GM12878 (cell line): Measurements from ENCODE around the gene ZNF2. TPM values are rescaled to one million over a fixed set of nuclear protein-coding genes. Genes with fewer than 3 reads are reported as not detected.

ENCODE experiments used
- BACH1 ChIP-seq: fragments of 450-650 bp; IDR thresholded peaks from 2 replicates; pipeline ENCODE4 v1.6.1; 2017; ENCODE audit warnings: mild to moderate bottlenecking, borderline replicate concordance
- BCL11A ChIP-seq: IDR thresholded peaks from 2 replicates; pipeline ENCODE4 v1.6.1; 2011; ENCODE audit warnings: low read depth, low read length
- BRCA1 ChIP-seq: IDR thresholded peaks from 2 replicates; pipeline ENCODE4 v1.6.1; 2011; ENCODE audit warnings: low read depth, low read length, improper control_type of control experiment
- CHD1 ChIP-seq: IDR thresholded peaks from 2 replicates; pipeline ENCODE4 v1.6.1; 2012; ENCODE audit warnings: low read depth, low read length, improper control_type of control experiment
- DPF2 ChIP-seq: fragments of 450-650 bp; IDR thresholded peaks from 2 replicates; pipeline ENCODE4 v1.6.1; 2017; ENCODE audit warnings: mild to moderate bottlenecking
- EED ChIP-seq: sonication (generic); IDR thresholded peaks from 2 replicates; pipeline ENCODE4 v1.6.1; 2016; ENCODE audit warnings: antibody characterized with exemption, low read depth
- HDAC6 ChIP-seq: fragments of 200-600 bp; sonication (generic); IDR thresholded peaks from one replicate; pipeline ENCODE4 v1.8.0; 2017; ENCODE audit warnings: antibody characterized with exemption; ENCODE audit not compliant: unreplicated experiment
- JUNB ChIP-seq: IDR thresholded peaks from 2 replicates; pipeline ENCODE4 v1.6.1; 2016; ENCODE audit warnings: antibody characterized with exemption, mild to moderate bottlenecking
- KDM1A ChIP-seq: fragments of 200-600 bp; sonication (generic); IDR thresholded peaks from 2 replicates; pipeline ENCODE4 v1.6.1; 2016; ENCODE audit warnings: borderline replicate concordance
- MEF2A ChIP-seq: IDR thresholded peaks from 2 replicates; pipeline ENCODE4 v1.6.1; 2011; ENCODE audit warnings: low read depth, mild to moderate bottlenecking, low read length, moderate library complexity; ENCODE audit not compliant: insufficient read depth
- MTA2 ChIP-seq: fragments of 450-650 bp; IDR thresholded peaks from 2 replicates; pipeline ENCODE4 v1.6.1; 2016; ENCODE audit warnings: low read depth, mild to moderate bottlenecking, moderate library complexity
- NR2F1 ChIP-seq: fragments of 450-650 bp; conservative IDR thresholded peaks from 2 replicates; pipeline ENCODE4 v1.6.1; 2017; ENCODE audit warnings: mild to moderate bottlenecking
- PAX8 ChIP-seq: fragments of 450-650 bp; IDR thresholded peaks from 2 replicates; pipeline ENCODE4 v1.6.1; 2017; ENCODE audit warnings: mild to moderate bottlenecking, moderate library complexity
- POU2F2 ChIP-seq: IDR thresholded peaks from 3 replicates; pipeline ENCODE4 v1.6.1; 2011; ENCODE audit warnings: low read depth, mild to moderate bottlenecking, low read length, borderline replicate concordance
- SIN3A ChIP-seq: IDR thresholded peaks from 2 replicates; pipeline ENCODE4 v1.6.1; 2012; ENCODE audit warnings: low read depth, low read length, improper control_type of control experiment
- YY1 ChIP-seq: IDR thresholded peaks from 2 replicates; pipeline ENCODE4 v1.6.1; 2011; ENCODE audit warnings: low read depth, mild to moderate bottlenecking, low read length
- ZNF622 ChIP-seq: fragments of 450-650 bp; IDR thresholded peaks from 2 replicates; pipeline ENCODE4 v1.6.1; 2017; ENCODE audit warnings: mild to moderate bottlenecking, inconsistent platforms
- ZZZ3 ChIP-seq: IDR thresholded peaks from 2 replicates; pipeline ENCODE4 v1.6.1; 2011; ENCODE audit warnings: low read depth; ENCODE audit not compliant: control insufficient read depth, insufficient read length
- polyA plus RNA-seq, 11 experiments: library from polyadenylated mRNA; depleted of rRNA in 4 of 11; unstranded in 6 of 11; stranded (reverse) in 5 of 11; fragments of >200 nt; fragmentation: Nextera tagmentation in 4 of 11; fragmentation: Illumina TruSeq in 1 of 11; extraction: Ambion mirVana in 4 of 11; extraction: Trizol in 1 of 11; gene quantifications; 1 replicate in 1 of 11; 2 replicates in 10 of 11; pipeline versions ENCODE4 v1.2.1 to v1.2.3, GENCODE V29; 2011 to 2016; ENCODE audit warnings: inconsistent platforms in 2 of 11, missing spikeins in 2 of 11, low read depth in 1 of 11
- total RNA-seq, 4 experiments: library from RNA; depleted of rRNA in 3 of 4; stranded (reverse); fragments of >200 nt in 3 of 4; fragmentation: Illumina TruSeq in 1 of 4; extraction: Trizol in 1 of 4; gene quantifications; 2 replicates each; pipeline versions ENCODE4 v1.2.1 to v1.2.3, GENCODE V29; 2013 to 2021
- TF ChIP-seq, protein P1 (sequence below): fragments of 450-650 bp; IDR thresholded peaks from 2 replicates; pipeline ENCODE4 v1.6.1; 2017; ENCODE audit warnings: low read depth, mild to moderate bottlenecking, moderate library complexity
- TF ChIP-seq, protein P2 (sequence below): fragments of 150-350 bp; IDR thresholded peaks from 2 replicates; pipeline ENCODE4 v1.6.1; 2014; ENCODE audit warnings: mild to moderate bottlenecking, low read depth, low read length
- TF ChIP-seq, protein P3 (sequence below): fragments of 450-650 bp; formaldehyde crosslinking; IDR thresholded peaks from 2 replicates; pipeline ENCODE4 v1.4.0; 2022; ENCODE audit warnings: mild to moderate bottlenecking, moderate library complexity
- TF ChIP-seq, protein P4 (sequence below): fragments of 450-650 bp; IDR thresholded peaks from 2 replicates; pipeline ENCODE4 v1.6.1; 2016; ENCODE audit warnings: mild to moderate bottlenecking
- TF ChIP-seq, protein P5 (sequence below): fragments of 450-650 bp; IDR thresholded peaks from 2 replicates; pipeline ENCODE4 v1.6.1; 2017; ENCODE audit warnings: borderline replicate concordance

ZNF2 gene
- total and polyA plus RNA-seq, 10 of the 15 experiments (the other 5 are each of a cell fraction or from before 2014, with no cell fraction given) = 2.4 to 5.1 (median 3.5) TPM

DNA sequence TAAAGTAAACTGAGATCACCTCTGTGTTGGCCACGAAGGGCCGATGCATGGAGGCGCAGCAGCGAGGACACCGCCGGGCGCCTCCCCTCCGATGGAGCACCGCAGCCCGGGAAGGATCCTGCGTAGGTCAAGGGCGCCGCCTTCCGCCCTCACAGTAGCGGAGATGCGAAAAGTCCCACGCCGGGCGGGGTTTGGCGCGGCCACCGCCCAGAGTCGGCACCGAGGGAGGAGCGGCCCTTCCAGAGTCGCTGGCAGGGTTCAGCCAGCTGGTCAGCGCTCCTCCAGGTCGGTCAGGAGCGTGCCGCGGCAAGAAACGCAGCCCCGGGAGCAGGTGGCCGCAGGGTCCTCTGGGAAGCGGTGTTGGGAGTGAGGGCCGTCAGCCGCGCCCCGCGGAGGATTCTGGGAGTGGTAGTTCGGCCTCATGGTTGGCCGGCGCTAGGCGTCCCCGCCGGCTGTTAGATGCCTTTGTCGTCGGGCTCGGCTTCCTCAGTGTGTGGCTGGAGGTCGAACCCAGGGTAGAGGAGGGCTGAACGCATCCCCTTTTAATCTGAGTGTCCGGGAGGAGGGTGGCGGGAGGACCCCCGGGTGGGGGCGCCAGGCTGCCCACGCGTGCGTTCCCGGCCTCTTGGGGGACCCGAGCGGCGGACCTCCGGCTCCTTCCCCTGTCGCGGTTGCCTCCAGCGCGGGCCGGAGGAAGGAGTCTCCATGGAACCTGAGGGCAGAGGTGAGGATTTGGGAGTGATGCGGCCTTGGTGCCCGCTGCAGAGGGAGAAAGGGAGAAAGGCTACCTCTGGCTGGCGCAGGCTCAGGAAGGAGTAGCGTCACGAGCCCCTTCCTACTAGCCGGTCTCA is 41.7 kb downstream of the ZNF2 start, which contains the start of gene ZNF892 (continued):
- TF ChIP-seq YY1 (0 out of 2 replicates have a peak, but pooled peaks have one; percentile 25), BACH1 (peak; percentile 60), SIN3A (peak; percentile 66; the same call in 1 of the 2 replicates), EED (no peak), BCL11A (no peak), PAX8 (no peak), MTA2 (no peak), POU2F2 (no peak), JUNB (no peak), DPF2 (peak; percentile 79), ZZZ3 (no peak), KDM1A (no peak), CHD1 (no peak), HDAC6 (no peak), ZNF622 (no peak), MEF2A (no peak), NR2F1 (peak; percentile 75), BRCA1 (no peak)
- TF ChIP-seq, protein P1, sequence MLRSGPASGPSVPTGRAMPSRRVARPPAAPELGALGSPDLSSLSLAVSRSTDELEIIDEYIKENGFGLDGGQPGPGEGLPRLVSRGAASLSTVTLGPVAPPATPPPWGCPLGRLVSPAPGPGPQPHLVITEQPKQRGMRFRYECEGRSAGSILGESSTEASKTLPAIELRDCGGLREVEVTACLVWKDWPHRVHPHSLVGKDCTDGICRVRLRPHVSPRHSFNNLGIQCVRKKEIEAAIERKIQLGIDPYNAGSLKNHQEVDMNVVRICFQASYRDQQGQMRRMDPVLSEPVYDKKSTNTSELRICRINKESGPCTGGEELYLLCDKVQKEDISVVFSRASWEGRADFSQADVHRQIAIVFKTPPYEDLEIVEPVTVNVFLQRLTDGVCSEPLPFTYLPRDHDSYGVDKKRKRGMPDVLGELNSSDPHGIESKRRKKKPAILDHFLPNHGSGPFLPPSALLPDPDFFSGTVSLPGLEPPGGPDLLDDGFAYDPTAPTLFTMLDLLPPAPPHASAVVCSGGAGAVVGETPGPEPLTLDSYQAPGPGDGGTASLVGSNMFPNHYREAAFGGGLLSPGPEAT = peak; percentile 85
- TF ChIP-seq, protein P2, sequence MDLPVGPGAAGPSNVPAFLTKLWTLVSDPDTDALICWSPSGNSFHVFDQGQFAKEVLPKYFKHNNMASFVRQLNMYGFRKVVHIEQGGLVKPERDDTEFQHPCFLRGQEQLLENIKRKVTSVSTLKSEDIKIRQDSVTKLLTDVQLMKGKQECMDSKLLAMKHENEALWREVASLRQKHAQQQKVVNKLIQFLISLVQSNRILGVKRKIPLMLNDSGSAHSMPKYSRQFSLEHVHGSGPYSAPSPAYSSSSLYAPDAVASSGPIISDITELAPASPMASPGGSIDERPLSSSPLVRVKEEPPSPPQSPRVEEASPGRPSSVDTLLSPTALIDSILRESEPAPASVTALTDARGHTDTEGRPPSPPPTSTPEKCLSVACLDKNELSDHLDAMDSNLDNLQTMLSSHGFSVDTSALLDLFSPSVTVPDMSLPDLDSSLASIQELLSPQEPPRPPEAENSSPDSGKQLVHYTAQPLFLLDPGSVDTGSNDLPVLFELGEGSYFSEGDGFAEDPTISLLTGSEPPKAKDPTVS = no peak
- TF ChIP-seq, protein P3, sequence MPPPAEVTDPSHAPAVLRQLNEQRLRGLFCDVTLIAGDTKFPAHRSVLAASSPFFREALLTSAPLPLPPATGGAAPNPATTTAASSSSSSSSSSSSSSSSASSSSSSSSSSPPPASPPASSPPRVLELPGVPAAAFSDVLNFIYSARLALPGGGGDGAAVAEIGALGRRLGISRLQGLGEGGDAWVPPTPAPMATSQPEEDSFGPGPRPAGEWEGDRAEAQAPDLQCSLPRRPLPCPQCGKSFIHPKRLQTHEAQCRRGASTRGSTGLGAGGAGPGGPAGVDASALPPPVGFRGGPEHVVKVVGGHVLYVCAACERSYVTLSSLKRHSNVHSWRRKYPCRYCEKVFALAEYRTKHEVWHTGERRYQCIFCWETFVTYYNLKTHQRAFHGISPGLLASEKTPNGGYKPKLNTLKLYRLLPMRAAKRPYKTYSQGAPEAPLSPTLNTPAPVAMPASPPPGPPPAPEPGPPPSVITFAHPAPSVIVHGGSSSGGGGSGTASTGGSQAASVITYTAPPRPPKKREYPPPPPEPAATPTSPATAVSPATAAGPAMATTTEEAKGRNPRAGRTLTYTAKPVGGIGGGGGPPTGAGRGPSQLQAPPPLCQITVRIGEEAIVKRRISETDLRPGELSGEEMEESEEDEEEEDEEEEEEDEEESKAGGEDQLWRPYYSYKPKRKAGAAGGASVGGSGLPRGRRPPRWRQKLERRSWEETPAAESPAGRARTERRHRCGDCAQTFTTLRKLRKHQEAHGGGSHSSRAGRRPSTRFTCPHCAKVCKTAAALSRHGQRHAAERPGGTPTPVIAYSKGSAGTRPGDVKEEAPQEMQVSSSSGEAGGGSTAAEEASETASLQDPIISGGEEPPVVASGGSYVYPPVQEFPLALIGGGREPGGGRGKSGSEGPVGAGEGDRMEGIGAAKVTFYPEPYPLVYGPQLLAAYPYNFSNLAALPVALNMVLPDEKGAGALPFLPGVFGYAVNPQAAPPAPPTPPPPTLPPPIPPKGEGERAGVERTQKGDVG (CRISPR knock-in tag) = no peak
- TF ChIP-seq, protein P4, sequence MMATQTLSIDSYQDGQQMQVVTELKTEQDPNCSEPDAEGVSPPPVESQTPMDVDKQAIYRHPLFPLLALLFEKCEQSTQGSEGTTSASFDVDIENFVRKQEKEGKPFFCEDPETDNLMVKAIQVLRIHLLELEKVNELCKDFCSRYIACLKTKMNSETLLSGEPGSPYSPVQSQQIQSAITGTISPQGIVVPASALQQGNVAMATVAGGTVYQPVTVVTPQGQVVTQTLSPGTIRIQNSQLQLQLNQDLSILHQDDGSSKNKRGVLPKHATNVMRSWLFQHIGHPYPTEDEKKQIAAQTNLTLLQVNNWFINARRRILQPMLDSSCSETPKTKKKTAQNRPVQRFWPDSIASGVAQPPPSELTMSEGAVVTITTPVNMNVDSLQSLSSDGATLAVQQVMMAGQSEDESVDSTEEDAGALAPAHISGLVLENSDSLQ = no peak; the same call in 1 of the 2 replicates
- TF ChIP-seq, protein P5, sequence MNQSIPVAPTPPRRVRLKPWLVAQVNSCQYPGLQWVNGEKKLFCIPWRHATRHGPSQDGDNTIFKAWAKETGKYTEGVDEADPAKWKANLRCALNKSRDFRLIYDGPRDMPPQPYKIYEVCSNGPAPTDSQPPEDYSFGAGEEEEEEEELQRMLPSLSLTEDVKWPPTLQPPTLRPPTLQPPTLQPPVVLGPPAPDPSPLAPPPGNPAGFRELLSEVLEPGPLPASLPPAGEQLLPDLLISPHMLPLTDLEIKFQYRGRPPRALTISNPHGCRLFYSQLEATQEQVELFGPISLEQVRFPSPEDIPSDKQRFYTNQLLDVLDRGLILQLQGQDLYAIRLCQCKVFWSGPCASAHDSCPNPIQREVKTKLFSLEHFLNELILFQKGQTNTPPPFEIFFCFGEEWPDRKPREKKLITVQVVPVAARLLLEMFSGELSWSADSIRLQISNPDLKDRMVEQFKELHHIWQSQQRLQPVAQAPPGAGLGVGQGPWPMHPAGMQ = no peak
